Vagina (tissue), 2 donors: Measurements from ENCODE around the gene PTPRM. TPM values are rescaled to one million over a fixed set of nuclear protein-coding genes. Genes with fewer than 3 reads are reported as not detected.

Experiments used
- DNase-seq, 2 donors: peaks; one replicate each; pipeline ENCODE4 v3.0.0-alpha.2; 2017; ENCODE audit errors: extremely low spot score in 2 of 2
- H3K27ac ChIP-seq: fragments of 200-600 bp; sonication (generic); one replicate; pipeline ENCODE4 v1.5.1; 2019
- H3K27me3 ChIP-seq: fragments of 200-600 bp; sonication (generic); one replicate; pipeline ENCODE4 v1.5.1; 2019
- H3K36me3 ChIP-seq, 2 donors: fragments of 200-600 bp; sonication (generic); one replicate each; pipeline ENCODE4 v1.5.1; 2017 to 2019
- H3K4me1 ChIP-seq: fragments of 200-600 bp; sonication (generic); one replicate; pipeline ENCODE4 v1.5.1; 2019
- H3K4me3 ChIP-seq, 2 donors: fragments of 200-600 bp; sonication (generic); 1 replicate in 1 of 2; 2 replicates in 1 of 2; pipeline ENCODE4 v1.5.1; 2016 to 2019
- H3K9me3 ChIP-seq: fragments of 200-600 bp; sonication (generic); one replicate; pipeline ENCODE4 v1.5.1; 2019
- POLR2A ChIP-seq, 2 donors: fragments of 450-650 bp; IDR thresholded peaks; one replicate each; pipeline ENCODE4 v1.6.1; 2017; ENCODE audit warnings: antibody characterized with exemption in 2 of 2, mild to moderate bottlenecking in 2 of 2, moderate library complexity in 2 of 2
- POLR2AphosphoS5 ChIP-seq, 2 donors: sonication (generic); formaldehyde crosslinking; IDR thresholded peaks; one replicate each; pipeline ENCODE4 v1.9.0; 2017; ENCODE audit warnings: antibody characterized with exemption in 2 of 2, mild to moderate bottlenecking in 2 of 2, low read depth in 1 of 2; ENCODE audit not compliant: insufficient read depth in 1 of 2
- intact Hi-C: fragments of 100-400 bp; cut with DNase I; formaldehyde crosslinking; loops from one replicate; pipeline ENCODE4 v1.15.1; 2023
- total RNA-seq: library from RNA; depleted of rRNA; stranded (reverse); fragments of >200 nt; gene quantifications from one replicate; pipeline ENCODE4 v1.2.3, GENCODE V29; 2016
- TF ChIP-seq, protein P1 (sequence below), 3 experiments: fragments of 450-650 bp in 2 of 3; fragments of 200-600 bp in 1 of 3; sonication (generic) in 1 of 3; IDR thresholded peaks; one replicate each; pipeline ENCODE4 v1.5.1; 2017 to 2019; ENCODE audit warnings: antibody characterized with exemption in 3 of 3, mild to moderate bottlenecking in 2 of 3, moderate library complexity in 2 of 3

Gene PTPRM
- total RNA-seq, 1 donor from 2014 or later, result 60.2 TPM

- intact Hi-C loops, result no loop called here
- H3K4me1 ChIP-seq, result no peaks in the 10 kb centered on the region
- TF ChIP-seq POLR2AphosphoS5 (IDR thresholded peaks at IDR 0.05; ENCODE audit: insufficient read depth in 1 of 2, low read depth in 1 of 2), result no peak
- TF ChIP-seq POLR2A (IDR thresholded peaks at IDR 0.05), result no peak
- TF ChIP-seq, protein P1, sequence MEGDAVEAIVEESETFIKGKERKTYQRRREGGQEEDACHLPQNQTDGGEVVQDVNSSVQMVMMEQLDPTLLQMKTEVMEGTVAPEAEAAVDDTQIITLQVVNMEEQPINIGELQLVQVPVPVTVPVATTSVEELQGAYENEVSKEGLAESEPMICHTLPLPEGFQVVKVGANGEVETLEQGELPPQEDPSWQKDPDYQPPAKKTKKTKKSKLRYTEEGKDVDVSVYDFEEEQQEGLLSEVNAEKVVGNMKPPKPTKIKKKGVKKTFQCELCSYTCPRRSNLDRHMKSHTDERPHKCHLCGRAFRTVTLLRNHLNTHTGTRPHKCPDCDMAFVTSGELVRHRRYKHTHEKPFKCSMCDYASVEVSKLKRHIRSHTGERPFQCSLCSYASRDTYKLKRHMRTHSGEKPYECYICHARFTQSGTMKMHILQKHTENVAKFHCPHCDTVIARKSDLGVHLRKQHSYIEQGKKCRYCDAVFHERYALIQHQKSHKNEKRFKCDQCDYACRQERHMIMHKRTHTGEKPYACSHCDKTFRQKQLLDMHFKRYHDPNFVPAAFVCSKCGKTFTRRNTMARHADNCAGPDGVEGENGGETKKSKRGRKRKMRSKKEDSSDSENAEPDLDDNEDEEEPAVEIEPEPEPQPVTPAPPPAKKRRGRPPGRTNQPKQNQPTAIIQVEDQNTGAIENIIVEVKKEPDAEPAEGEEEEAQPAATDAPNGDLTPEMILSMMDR (IDR thresholded peaks at IDR 0.05), result no peak
- no peaks in the 10 kb centered on the region for H3K27me3 ChIP-seq
- H3K4me3 ChIP-seq, result no peak overlapping the region
- H3K27ac ChIP-seq, result no peak overlapping the region
- H3K36me3 ChIP-seq, result no peaks in the 10 kb centered on the region
- H3K9me3 ChIP-seq, result no peaks in the 10 kb centered on the region
- no peak for DNase-seq
Observed at GRCh38 chr18:8153887-8154583, 586.9 kb downstream of the PTPRM start.

DNA sequence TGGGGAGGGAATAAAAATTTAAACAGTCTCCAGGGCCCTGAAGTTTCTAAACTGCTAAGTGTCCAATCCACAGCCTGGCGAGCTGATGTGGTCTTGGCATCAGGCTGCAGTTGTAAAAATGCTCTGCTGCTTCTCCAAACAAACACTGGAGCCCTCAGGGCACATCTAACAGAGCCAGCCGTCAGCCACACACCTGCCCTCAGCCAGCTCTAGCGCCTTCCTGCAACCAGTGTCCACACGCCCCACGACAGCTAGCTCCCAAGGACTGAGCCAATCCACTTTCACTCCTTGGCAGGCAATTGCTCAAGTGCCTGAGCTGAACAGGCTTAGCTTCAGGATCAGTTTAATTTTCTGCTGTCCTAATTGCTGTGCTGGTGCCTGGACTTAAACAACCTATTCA lies 595.7 kb downstream of the PTPRM start:
- no peak for DNase-seq

DNA sequence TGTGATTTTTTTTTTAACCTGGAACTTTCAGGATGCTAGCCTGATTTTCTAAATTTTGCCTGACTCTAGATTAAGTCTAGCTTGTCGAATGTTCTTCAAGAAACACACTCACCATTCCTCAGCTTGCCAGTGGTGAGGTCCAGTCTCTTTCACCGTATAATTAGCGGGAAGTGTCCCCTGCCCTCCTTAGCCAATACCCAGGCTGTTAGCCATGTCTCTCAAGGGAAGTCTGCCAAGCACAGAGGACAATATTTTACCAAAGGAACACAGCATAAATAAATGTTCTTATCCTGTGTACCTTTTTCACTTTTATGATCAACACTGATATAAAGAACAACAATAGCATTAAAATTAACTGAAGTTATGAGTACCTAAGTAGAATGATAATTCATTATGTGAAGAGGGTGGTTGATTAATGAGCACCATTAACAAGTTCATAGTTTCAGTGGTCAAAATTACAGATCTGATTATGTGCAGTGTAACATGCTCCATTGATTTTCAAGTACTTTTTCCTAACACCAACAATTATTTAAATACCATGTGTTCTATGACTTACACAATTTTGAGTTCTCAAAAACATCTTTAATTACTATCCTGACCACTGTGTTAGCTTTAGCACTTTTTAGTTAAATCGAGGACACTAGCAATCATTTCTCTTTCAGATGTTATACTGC lies 596.3 kb downstream of the PTPRM start:
- no peaks in the 10 kb centered on the region for H3K9me3 ChIP-seq
- H3K27me3 ChIP-seq, result no peaks in the 10 kb centered on the region
- no peaks in the 10 kb centered on the region for H3K4me1 ChIP-seq
- H3K36me3 ChIP-seq, result no peaks in the 10 kb centered on the region
- no peak overlapping the region for H3K4me3 ChIP-seq
- DNase-seq, result no peak
- H3K27ac ChIP-seq, result no peak overlapping the region
- intact Hi-C loops, result no loop called here
- TF ChIP-seq POLR2A (IDR thresholded peaks at IDR 0.05) (no peak), POLR2AphosphoS5 (IDR thresholded peaks at IDR 0.05; ENCODE audit: insufficient read depth in 1 of 2, low read depth in 1 of 2) (no peak)

More for the DNA sequence above, 595.7 kb downstream of the PTPRM start:
- Histone ChIP-seq H3K9me3 (no peaks in the 10 kb centered on the region), H3K4me1 (no peaks in the 10 kb centered on the region), H3K27ac (no peak overlapping the region), H3K27me3 (no peaks in the 10 kb centered on the region), H3K4me3 (no peak overlapping the region), H3K36me3 (no peaks in the 10 kb centered on the region)
- TF ChIP-seq, protein P1 (IDR thresholded peaks at IDR 0.05), result no peak
- TF ChIP-seq POLR2A (IDR thresholded peaks at IDR 0.05) (no peak), POLR2AphosphoS5 (IDR thresholded peaks at IDR 0.05; ENCODE audit: insufficient read depth in 1 of 2, low read depth in 1 of 2) (no peak)
- intact Hi-C loops, result no loop called here

- TF ChIP-seq POLR2A (IDR thresholded peaks at IDR 0.05), result no peak
- no peak for TF ChIP-seq POLR2AphosphoS5 (IDR thresholded peaks at IDR 0.05; ENCODE audit: insufficient read depth in 1 of 2, low read depth in 1 of 2)
- TF ChIP-seq, protein P1 (IDR thresholded peaks at IDR 0.05), result no peak
- no peaks in the 10 kb centered on the region for H3K4me1 ChIP-seq
- no peak for DNase-seq
- H3K27ac ChIP-seq, result no peak overlapping the region
- no peak overlapping the region for H3K4me3 ChIP-seq
- no peaks in the 10 kb centered on the region for H3K9me3 ChIP-seq
- H3K27me3 ChIP-seq, result no peaks in the 10 kb centered on the region
- intact Hi-C loops, result no loop called here
- no peaks in the 10 kb centered on the region for H3K36me3 ChIP-seq
Observed at GRCh38 chr18:8165095-8165494, 598.0 kb downstream of the PTPRM start.

DNA sequence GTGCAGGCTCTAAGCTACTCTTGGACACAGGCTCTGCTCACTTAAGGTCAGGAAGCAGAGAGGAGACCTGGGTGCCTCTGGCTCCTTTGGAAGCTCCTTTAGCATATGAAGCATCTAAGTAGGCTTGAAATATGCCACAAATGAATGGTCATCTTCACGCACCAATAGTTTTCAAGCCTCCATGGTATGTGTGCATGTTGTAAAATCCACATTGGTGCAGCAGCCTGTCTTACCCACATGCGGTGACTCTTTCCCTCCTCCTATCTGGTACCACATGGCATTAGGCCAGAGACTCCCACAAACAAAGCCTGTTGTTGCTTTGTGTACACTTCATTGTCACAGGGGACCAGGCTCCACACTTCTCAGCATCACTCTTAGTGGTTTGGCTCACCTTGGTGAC lies 599.9 kb downstream of the PTPRM start:
- no peaks in the 10 kb centered on the region for H3K27me3 ChIP-seq
- no peaks in the 10 kb centered on the region for H3K4me1 ChIP-seq
- no peak for DNase-seq
- no peaks in the 10 kb centered on the region for H3K36me3 ChIP-seq
- no peaks in the 10 kb centered on the region for H3K9me3 ChIP-seq
- no peak overlapping the region for H3K4me3 ChIP-seq
- no peak overlapping the region for H3K27ac ChIP-seq
- intact Hi-C loops, result no loop called here
- TF ChIP-seq POLR2A (IDR thresholded peaks at IDR 0.05), result no peak

GRCh38 chr18:8167673-8168072 lies 600.6 kb downstream of the PTPRM start:
- H3K27ac ChIP-seq, result no peak overlapping the region
- intact Hi-C loops, result no loop called here

More at GRCh38 chr18:8167673-8168072, 600.6 kb downstream of the PTPRM start:
- no peak for DNase-seq
- no peaks in the 10 kb centered on the region for H3K9me3 ChIP-seq
- no peaks in the 10 kb centered on the region for H3K4me1 ChIP-seq
- TF ChIP-seq, protein P1 (IDR thresholded peaks at IDR 0.05), result no peak
- no peak for TF ChIP-seq POLR2A (IDR thresholded peaks at IDR 0.05)
- no peak for TF ChIP-seq POLR2AphosphoS5 (IDR thresholded peaks at IDR 0.05; ENCODE audit: insufficient read depth in 1 of 2, low read depth in 1 of 2)
- no peak overlapping the region for H3K4me3 ChIP-seq
- H3K27me3 ChIP-seq, result no peaks in the 10 kb centered on the region
- no peaks in the 10 kb centered on the region for H3K36me3 ChIP-seq
